Gastroesophageal sphincter (tissue), 3 donors: ENCODE measurements around the gene ABCC10.

Source experiments
- CTCF ChIP-seq, 4 experiments: fragments of 200-600 bp in 2 of 4; fragments of 450-650 bp in 2 of 4; sonication (generic) in 1 of 4; IDR thresholded peaks; one replicate each; pipeline ENCODE4 v1.5.1; 2017 to 2019; ENCODE audit warnings: antibody characterized with exemption in 4 of 4, mild to moderate bottlenecking in 2 of 4, moderate library complexity in 2 of 4
- POLR2A ChIP-seq, 2 donors: fragments of 450-650 bp; IDR thresholded peaks; one replicate each; pipeline ENCODE4 v1.6.1; 2017; ENCODE audit warnings: antibody characterized with exemption in 2 of 2, mild to moderate bottlenecking in 2 of 2, moderate library complexity in 1 of 2

GRCh38 chr6:43460032-43460431 is 32.7 kb downstream of the ABCC10 start:
- TF ChIP-seq POLR2A (IDR thresholded peaks at IDR 0.05) (no peak), CTCF (IDR thresholded peaks at IDR 0.05) (no peak)
